Medulla oblongata (tissue), 1 donor: ENCODE results near the gene TXNRD3.
A peak's percentile ranks its signal among the peaks of the same experiment; 100 is the strongest.

Experiments
- DNase-seq: peaks from one replicate; pipeline ENCODE4 v3.0.0-alpha.2; 2015; ENCODE audit errors: extremely low spot score

TXNRD3 gene

GRCh38 chr3:126672340-126672739 is 17.4 kb upstream of the TXNRD3 start:
- DNase-seq = no peak

GRCh38 chr3:126671521-126671920 is 16.6 kb upstream of the TXNRD3 start:
- DNase-seq = no peak

- no peak for DNase-seq
Observed at GRCh38 chr3:126668450-126669401, 13.8 kb upstream of the TXNRD3 start.

- DNase-seq = no peak
Observed at GRCh38 chr3:126667631-126668449, 12.9 kb upstream of the TXNRD3 start.

GRCh38 chr3:126666658-126667528 is 12.0 kb upstream of the TXNRD3 start:
- no peak for DNase-seq

GRCh38 chr3:126665959-126666657 is 11.2 kb upstream of the TXNRD3 start:
- no peak for DNase-seq

GRCh38 chr3:126665221-126665936 is 10.5 kb upstream of the TXNRD3 start:
- no peak for DNase-seq

- peak; percentile 22 for DNase-seq
Observed at GRCh38 chr3:126664591-126665214, 9.8 kb upstream of the TXNRD3 start.

GRCh38 chr3:126663750-126664149 is 8.8 kb upstream of the TXNRD3 start:
- DNase-seq = no peak

- DNase-seq = no peak
Observed at GRCh38 chr3:126663257-126663656, 8.3 kb upstream of the TXNRD3 start.

- DNase-seq = no peak
Observed at GRCh38 chr3:126661532-126662364, 6.8 kb upstream of the TXNRD3 start.

GRCh38 chr3:126659915-126660886 is 5.3 kb upstream of the TXNRD3 start:
- no peak for DNase-seq

GRCh38 chr3:126658584-126658983 is 3.7 kb upstream of the TXNRD3 start:
- DNase-seq = no peak

GRCh38 chr3:126657901-126658300 is 3.0 kb upstream of the TXNRD3 start:
- no peak for DNase-seq

- no peak for DNase-seq
Observed at GRCh38 chr3:126656371-126657134, 1.6 kb upstream of the TXNRD3 start.

GRCh38 chr3:126655887-126656286 is 963 bp upstream of the TXNRD3 start:
- DNase-seq = no peak

- no peak for DNase-seq
Observed at GRCh38 chr3:126649556-126650092, 5.3 kb downstream of the TXNRD3 start.
